Fibroblast of mammary gland (primary cell): ENCODE measurements around the gene STXBP5.

Experiments
- DNase-seq: peaks from one replicate; pipeline ENCODE4 v3.0.0-alpha.2; 2010; ENCODE audit warnings: low read depth
- H3K4me3 ChIP-seq: 2 replicates; pipeline ENCODE4 v1.5.1; 2011; ENCODE audit warnings: low read depth, mild to moderate bottlenecking, low read length, moderate library complexity; ENCODE audit not compliant: control insufficient read depth
- TF ChIP-seq, protein P1 (sequence below): conservative IDR thresholded peaks from 2 replicates; pipeline ENCODE4 v1.5.1; 2011; ENCODE audit warnings: low read depth, low read length, inconsistent platforms; ENCODE audit not compliant: control insufficient read depth, insufficient read depth

STXBP5 gene

DNA sequence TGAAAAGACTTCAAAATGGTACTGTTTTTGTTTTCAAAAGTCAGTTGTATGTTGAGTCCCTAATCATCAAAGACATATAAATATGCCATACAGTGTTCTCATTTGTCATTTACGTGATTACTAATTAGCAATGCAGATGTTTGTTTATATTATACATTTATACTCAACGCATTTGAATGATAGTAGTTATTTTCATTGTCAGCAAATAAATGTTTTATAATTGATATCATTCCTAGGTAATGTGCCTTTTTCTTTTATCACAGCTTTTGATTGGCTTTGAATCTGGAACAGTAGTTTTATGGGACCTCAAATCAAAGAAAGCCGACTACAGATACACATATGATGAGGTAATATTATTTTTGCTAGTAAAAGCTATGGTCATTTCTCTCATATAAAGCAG lies 62.6 kb downstream of the STXBP5 start:
- H3K4me3 ChIP-seq = no peak overlapping the region
- TF ChIP-seq, protein P1, sequence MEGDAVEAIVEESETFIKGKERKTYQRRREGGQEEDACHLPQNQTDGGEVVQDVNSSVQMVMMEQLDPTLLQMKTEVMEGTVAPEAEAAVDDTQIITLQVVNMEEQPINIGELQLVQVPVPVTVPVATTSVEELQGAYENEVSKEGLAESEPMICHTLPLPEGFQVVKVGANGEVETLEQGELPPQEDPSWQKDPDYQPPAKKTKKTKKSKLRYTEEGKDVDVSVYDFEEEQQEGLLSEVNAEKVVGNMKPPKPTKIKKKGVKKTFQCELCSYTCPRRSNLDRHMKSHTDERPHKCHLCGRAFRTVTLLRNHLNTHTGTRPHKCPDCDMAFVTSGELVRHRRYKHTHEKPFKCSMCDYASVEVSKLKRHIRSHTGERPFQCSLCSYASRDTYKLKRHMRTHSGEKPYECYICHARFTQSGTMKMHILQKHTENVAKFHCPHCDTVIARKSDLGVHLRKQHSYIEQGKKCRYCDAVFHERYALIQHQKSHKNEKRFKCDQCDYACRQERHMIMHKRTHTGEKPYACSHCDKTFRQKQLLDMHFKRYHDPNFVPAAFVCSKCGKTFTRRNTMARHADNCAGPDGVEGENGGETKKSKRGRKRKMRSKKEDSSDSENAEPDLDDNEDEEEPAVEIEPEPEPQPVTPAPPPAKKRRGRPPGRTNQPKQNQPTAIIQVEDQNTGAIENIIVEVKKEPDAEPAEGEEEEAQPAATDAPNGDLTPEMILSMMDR = no peak
- no peak for DNase-seq

DNA sequence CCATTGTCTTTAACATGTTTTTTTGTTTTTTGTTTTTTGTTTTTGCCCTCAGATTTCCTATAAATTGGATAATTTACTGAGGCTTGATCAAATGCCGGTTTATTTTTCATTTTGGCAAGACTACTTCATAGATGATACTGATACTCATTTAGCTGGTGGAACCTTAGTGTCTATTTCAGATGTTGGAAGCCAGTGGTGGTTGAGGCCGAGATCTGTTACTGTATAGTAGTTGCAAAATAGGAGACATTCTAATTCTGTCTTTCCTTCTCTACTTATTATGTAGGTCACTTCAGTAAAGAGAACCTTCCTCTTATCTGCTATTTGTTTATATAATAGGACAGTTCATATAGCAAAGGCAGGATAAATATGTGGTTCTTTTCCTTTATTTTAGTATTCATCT lies 63.4 kb downstream of the STXBP5 start:
- no peak for DNase-seq
- H3K4me3 ChIP-seq = no peak overlapping the region
- TF ChIP-seq, protein P1 = no peak

DNA sequence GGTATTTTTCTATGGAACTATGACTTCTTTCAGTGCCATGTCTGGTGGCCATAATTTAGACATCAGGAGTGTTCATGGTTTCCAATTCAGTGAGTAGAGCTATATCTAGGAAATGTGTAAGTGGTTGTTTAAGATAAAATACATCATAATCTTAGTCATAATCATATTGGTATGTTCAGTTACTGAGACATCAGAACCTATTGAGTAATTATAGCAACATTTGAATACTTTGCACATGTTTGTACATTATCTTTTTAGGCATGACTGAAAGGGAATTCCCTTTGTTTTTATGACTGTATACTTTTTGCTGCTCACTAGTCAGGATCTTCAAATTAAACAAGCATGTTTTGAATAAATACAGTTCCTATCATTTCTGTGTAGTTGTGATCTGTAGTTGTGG lies 64.0 kb downstream of the STXBP5 start:
- H3K4me3 ChIP-seq = no peak overlapping the region
- TF ChIP-seq, protein P1 = no peak
- peak; percentile 56 for DNase-seq

DNA sequence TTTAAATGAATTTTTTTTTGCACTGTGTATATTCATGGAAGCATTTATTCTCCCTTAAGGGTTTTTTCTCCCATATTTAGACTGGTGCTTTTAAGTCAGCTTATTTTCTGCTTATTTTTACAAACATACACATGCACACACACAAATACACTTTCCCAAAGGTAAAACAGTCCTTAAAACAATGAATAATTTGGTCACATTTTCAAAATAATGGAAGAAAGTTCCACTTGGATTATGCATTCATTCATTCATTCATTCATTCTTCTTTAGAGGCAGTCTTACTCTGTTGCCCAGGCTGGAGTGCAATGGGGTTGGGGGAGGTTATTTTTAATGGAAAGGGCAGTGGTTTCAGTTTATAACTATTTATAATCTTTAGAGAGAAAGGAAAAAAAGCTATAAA lies 69.8 kb downstream of the STXBP5 start:
- no peak for DNase-seq
- H3K4me3 ChIP-seq = no peak overlapping the region

DNA sequence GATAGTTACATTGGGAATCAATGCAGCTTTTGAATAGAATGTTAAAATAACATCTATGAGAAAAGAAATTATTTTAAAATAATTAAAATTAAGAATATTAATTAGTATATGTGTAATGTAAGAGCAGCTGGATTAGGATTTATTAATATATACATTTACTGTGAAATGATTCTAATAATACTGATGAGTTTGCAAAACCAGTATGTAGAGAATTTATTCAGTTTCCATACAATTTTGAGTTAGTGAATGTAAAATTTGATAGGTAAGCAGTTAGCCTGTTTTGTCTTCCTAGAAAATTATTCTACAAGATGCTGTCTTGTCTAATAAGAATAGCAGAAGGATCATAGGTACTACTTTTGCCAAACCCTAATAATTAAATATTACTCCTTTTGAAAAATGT lies 70.6 kb downstream of the STXBP5 start:
- TF ChIP-seq, protein P1 = no peak
- DNase-seq = no peak
- H3K4me3 ChIP-seq = no peak overlapping the region

More for the DNA sequence above, 69.8 kb downstream of the STXBP5 start:
- TF ChIP-seq, protein P1 = no peak

DNA sequence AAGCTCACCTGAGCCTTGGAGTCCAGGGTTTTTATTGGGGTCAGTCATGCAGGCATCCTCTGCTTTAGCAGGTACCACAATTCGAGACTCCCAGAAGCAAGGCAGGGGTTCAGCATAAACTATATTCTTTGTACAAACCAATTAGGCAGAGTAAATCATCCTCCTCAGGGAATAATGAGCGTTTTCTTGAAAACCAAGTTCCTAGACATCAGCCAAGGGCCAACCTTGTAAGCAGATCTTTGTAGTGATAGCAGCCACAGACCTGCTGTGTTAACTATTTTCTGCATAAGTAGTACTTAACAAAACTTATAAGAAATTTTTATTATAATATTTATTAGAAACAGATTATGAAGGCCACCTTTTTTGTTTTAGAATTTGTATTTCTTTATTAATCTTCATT lies 74.7 kb downstream of the STXBP5 start:
- DNase-seq = peak; percentile 50
- TF ChIP-seq, protein P1 = no peak
- no peak overlapping the region for H3K4me3 ChIP-seq

DNA sequence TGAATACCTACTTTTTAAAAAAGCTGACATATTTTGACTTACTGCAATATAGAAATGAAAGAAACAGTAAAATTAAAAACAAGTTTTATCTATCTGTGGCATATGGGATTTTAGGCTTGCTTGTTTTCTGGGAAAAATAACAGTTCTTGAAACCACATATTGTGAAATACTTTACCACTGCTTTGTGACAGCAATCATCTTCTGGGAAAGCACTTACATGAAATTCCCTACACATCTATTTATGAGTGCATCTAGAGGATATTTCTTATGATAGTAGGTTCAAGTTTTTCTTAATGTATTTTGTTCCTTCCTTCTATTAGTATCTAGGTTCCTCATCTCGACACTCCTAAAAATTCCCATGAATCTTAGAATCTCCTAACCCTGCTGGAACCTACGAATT lies 75.2 kb downstream of the STXBP5 start:
- TF ChIP-seq, protein P1 = no peak
- peak; percentile 81 for DNase-seq
- no peak overlapping the region for H3K4me3 ChIP-seq
